B cell (primary cell): Measurements from ENCODE around the gene HOXD8. TPM values are rescaled to one million over a fixed set of nuclear protein-coding genes. Genes with fewer than 3 reads are reported as not detected.
A peak's percentile ranks its signal among the peaks of the same experiment; 100 is the strongest.

Experiments used
- ATAC-seq: fragments of 200-7000 bp; cut with Tn5 transposase; one replicate; pipeline ENCODE4 v1.10.0; 2021; ENCODE audit warnings: low read depth, mild to moderate bottlenecking, moderate number of reproducible peaks, moderate library complexity
- CTCF ChIA-PET: fragments of 350-600 bp; sonication (Branson Sonifier 250); formaldehyde crosslinking; loops from one replicate; lab custom pipeline; 2021; ENCODE audit warnings: antibody characterized with exemption, inconsistent platforms; lab: Charles Lee
- POLR2A ChIA-PET: fragments of 350-600 bp; sonication (Branson Sonifier 250); formaldehyde crosslinking; loops from one replicate; lab custom pipeline; 2021; ENCODE audit warnings: antibody characterized with exemption; lab: Charles Lee
- DNase-seq: peaks from one replicate; pipeline ENCODE4 v3.0.0; 2013
- H2AFZ ChIP-seq: 2 replicates; pipeline ENCODE4 v1.6.1; 2012; ENCODE audit warnings: mild to moderate bottlenecking, low read depth, low read length; ENCODE audit not compliant: insufficient read depth, poor library complexity, severe bottlenecking
- H3K27ac ChIP-seq, 2 donors: 1 replicate in 1 of 2; 2 replicates in 1 of 2; pipeline ENCODE4 v1.5.1; 2012 to 2013; ENCODE audit warnings: low read length in 2 of 2, mild to moderate bottlenecking in 2 of 2, moderate library complexity in 1 of 2
- H3K27me3 ChIP-seq, 4 experiments: fragments of 200-600 bp in 1 of 4; sonication (generic) in 1 of 4; replicated peaks in 1 of 4; 1 replicate in 2 of 4; 2 replicates in 2 of 4; pipeline versions ENCODE4 v1.6.1 to v1.7.0; 2013 to 2016; ENCODE audit warnings: low read length in 3 of 4, mild to moderate bottlenecking in 2 of 4, mixed read lengths in 1 of 4, moderate library complexity in 1 of 4; ENCODE audit not compliant: insufficient read depth in 4 of 4, control insufficient read depth in 3 of 4; ENCODE audit errors: control extremely low read depth in 1 of 4
- H3K36me3 ChIP-seq, 2 experiments: replicated peaks in 1 of 2; 1 replicate in 1 of 2; 2 replicates in 1 of 2; pipeline versions ENCODE4 v1.6.1 to v1.7.1; 2013; ENCODE audit warnings: low read length in 1 of 2; ENCODE audit not compliant: insufficient read depth in 2 of 2, control insufficient read depth in 1 of 2; ENCODE audit errors: control extremely low read depth in 1 of 2, extremely low read depth in 1 of 2
- H3K4me1 ChIP-seq, 2 donors: fragments of 200-600 bp in 1 of 2; sonication (generic) in 1 of 2; 1 replicate in 1 of 2; 2 replicates in 1 of 2; pipeline versions ENCODE4 v1.5.1 to v1.6.1; 2013 to 2017; ENCODE audit warnings: low read length in 2 of 2; ENCODE audit not compliant: control insufficient read depth in 2 of 2, insufficient read depth in 2 of 2
- H3K4me2 ChIP-seq: replicated peaks from 2 replicates; pipeline ENCODE3; 2012; ENCODE audit warnings: mild to moderate bottlenecking, low read depth, low read length; ENCODE audit not compliant: poor library complexity, severe bottlenecking
- H3K4me3 ChIP-seq, 5 experiments: fragments of 200-600 bp in 1 of 5; sonication (generic) in 1 of 5; 1 replicate in 3 of 5; 2 replicates in 2 of 5; pipeline versions ENCODE4 v1.5.1 to v1.7.0; 2011 to 2016; ENCODE audit warnings: low read length in 4 of 5, mild to moderate bottlenecking in 4 of 5, low read depth in 2 of 5, control low read depth in 1 of 5, moderate library complexity in 1 of 5; ENCODE audit not compliant: insufficient read depth in 1 of 5; ENCODE audit errors: control extremely low read depth in 1 of 5, extremely low read depth in 1 of 5
- H3K79me2 ChIP-seq: fragments of 200-600 bp; sonication (generic); one replicate; pipeline ENCODE4 v1.6.0; 2016; ENCODE audit warnings: low read length; ENCODE audit not compliant: control insufficient read depth, insufficient read depth
- H3K9ac ChIP-seq: fragments of 200-600 bp; sonication (generic); 2 replicates; pipeline ENCODE4 v1.6.1; 2017; ENCODE audit warnings: mild to moderate bottlenecking, low read length, moderate library complexity
- H3K9me3 ChIP-seq, 3 donors: one replicate each; pipeline versions ENCODE4 v1.6.1 to v1.7.1; 2013; ENCODE audit warnings: low read length in 2 of 3; ENCODE audit not compliant: control insufficient read depth in 2 of 3, insufficient read depth in 1 of 3; ENCODE audit errors: control extremely low read depth in 1 of 3
- H4K20me1 ChIP-seq: 2 replicates; pipeline ENCODE4 v1.6.0; 2012; ENCODE audit warnings: mild to moderate bottlenecking, low read length; ENCODE audit not compliant: insufficient read depth, control insufficient read depth, poor library complexity, severe bottlenecking
- H3K27ac Mint-ChIP-seq: one replicate; pipeline ENCODE4 v1.8.0; 2021; ENCODE audit warnings: mixed read lengths
- H3K27me3 Mint-ChIP-seq: one replicate; pipeline ENCODE4 v1.8.0; 2021; ENCODE audit warnings: mixed read lengths
- H3K4me1 Mint-ChIP-seq: one replicate; pipeline ENCODE4 v1.8.0; 2021; ENCODE audit warnings: mixed read lengths
- H3K4me3 Mint-ChIP-seq: one replicate; pipeline ENCODE4 v1.8.0; 2021; ENCODE audit warnings: mixed read lengths
- H3K9me3 Mint-ChIP-seq: one replicate; pipeline ENCODE4 v1.8.0; 2022; ENCODE audit warnings: mixed read lengths; ENCODE audit not compliant: insufficient read depth
- EZH2 ChIP-seq: IDR thresholded peaks from 2 replicates; pipeline ENCODE4 v1.6.1; 2012; ENCODE audit warnings: borderline replicate concordance, low read depth, mild to moderate bottlenecking, moderate library complexity, low read length; ENCODE audit not compliant: insufficient read depth, poor library complexity, severe bottlenecking
- WGBS: methylation state at CpG from one replicate; pipeline ENCODE4 v1.1.5; 2013; ENCODE audit warnings: missing lambda C conversion rate; ENCODE audit not compliant: insufficient coverage; 5-methylcytosine and 5-hydroxymethylcytosine counted together
- intact Hi-C: fragments of 100-400 bp; cut with micrococcal nuclease; formaldehyde crosslinking; loops from one replicate; pipeline ENCODE4 v1.10.0; 2022
- polyA plus RNA-seq: library from polyadenylated mRNA; depleted of rRNA; stranded (reverse); fragments of >200 nt; gene quantifications from 2 replicates; pipeline ENCODE4 v1.2.3, GENCODE V29; 2012
- total RNA-seq, 2 donors: library from RNA; stranded (reverse); fragments of 120-200 nt in 1 of 2; gene quantifications; 1 replicate in 1 of 2; 2 replicates in 1 of 2; pipeline versions ENCODE4 v1.2.3 to v1.2.4, GENCODE V29; 2013 to 2022
- TF ChIP-seq, protein P1 (sequence below): fragments of 200-600 bp; IDR thresholded peaks from one replicate; pipeline ENCODE4 v1.8.0; 2022; ENCODE audit warnings: antibody characterized with exemption, mild to moderate bottlenecking

The HOXD8 gene
- total and polyA plus RNA-seq, 2 donors (not counting 1 experiment from before 2014, with no cell fraction given), result not detected

DNA sequence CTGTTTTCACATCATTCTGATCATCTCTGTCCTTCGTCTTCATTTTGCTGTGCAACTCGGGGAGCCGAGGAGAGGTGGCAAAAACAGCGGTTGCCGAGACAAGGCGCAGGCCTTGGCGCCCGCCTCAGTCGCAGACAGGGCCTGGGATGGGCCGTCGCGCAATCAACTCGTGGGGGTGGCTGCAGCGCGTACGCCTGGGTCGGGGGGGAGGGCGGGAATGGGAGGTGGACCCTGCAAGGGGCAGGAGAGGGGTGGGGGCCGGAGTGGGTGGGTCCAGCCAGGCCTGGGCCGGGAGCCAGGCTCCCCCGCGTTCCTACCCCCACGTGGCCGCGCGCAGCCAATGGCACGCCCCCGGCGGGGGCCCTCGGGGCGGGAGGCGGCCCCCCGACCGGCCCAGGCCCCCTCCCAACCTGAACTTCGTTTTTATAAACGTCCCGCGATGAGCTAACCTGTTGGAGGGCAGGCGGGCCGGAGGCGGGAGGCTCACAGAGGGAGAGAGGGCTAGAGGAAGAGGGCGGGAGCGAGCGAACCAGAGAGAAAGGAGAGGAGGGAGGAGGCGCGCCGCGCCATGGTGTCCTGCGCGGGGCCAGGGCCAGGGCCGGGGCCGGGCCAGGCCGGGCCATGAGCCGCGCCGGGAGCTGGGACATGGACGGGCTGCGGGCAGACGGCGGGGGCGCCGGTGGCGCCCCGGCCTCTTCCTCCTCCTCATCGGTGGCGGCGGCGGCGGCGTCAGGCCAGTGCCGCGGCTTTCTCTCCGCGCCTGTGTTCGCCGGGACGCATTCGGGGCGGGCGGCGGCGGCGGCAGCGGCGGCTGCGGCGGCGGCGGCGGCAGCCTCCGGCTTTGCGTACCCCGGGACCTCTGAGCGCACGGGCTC is 37.0 kb upstream of the HOXD8 start, which contains the start of gene HOXD13:
Gene HOXD13, plus strand, starts transcription at position 452 of the 875 bp plus-strand sequence. Its CDS starts 170 bp downstream, at position 622.
- peak within 1 kb of the TSS; percentile 48 for H3K4me2 ChIP-seq
- 8% methylated on average over 73 of the region's 95 CpGs for WGBS
- ChIA-PET CTCF (no interaction called here), POLR2A (no interaction called here)
- TF ChIP-seq, protein P1, sequence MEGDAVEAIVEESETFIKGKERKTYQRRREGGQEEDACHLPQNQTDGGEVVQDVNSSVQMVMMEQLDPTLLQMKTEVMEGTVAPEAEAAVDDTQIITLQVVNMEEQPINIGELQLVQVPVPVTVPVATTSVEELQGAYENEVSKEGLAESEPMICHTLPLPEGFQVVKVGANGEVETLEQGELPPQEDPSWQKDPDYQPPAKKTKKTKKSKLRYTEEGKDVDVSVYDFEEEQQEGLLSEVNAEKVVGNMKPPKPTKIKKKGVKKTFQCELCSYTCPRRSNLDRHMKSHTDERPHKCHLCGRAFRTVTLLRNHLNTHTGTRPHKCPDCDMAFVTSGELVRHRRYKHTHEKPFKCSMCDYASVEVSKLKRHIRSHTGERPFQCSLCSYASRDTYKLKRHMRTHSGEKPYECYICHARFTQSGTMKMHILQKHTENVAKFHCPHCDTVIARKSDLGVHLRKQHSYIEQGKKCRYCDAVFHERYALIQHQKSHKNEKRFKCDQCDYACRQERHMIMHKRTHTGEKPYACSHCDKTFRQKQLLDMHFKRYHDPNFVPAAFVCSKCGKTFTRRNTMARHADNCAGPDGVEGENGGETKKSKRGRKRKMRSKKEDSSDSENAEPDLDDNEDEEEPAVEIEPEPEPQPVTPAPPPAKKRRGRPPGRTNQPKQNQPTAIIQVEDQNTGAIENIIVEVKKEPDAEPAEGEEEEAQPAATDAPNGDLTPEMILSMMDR, result no peak
- no peak for TF ChIP-seq EZH2
- H3K79me2 ChIP-seq, result no peaks in the 10 kb centered on the region
- H3K36me3 ChIP-seq, result no peaks in the 10 kb centered on the region
- ATAC-seq, result no peak
- H3K9me3 Mint-ChIP-seq, result peaks cover 3% of the 10 kb centered on the region
- H3K27me3 Mint-ChIP-seq, result peaks cover 81% of the 10 kb centered on the region
- no peak within 1 kb of the TSS for H2AFZ ChIP-seq
- H4K20me1 ChIP-seq, result no peaks in the 10 kb centered on the region
- peak within 1 kb of the TSS; percentile 4 for H3K4me3 Mint-ChIP-seq
- peaks cover 30% of the 10 kb centered on the region for H3K4me1 Mint-ChIP-seq
- DNase-seq, result peak; percentile 33
- peaks cover 0 to 89% (median 84%) of the 10 kb centered on the region in 4 experiments for H3K27me3 ChIP-seq
- peak within 1 kb of the TSS; percentile 71 for H3K27ac Mint-ChIP-seq
- intact Hi-C loops, result loop anchor here (10.0 kb wide), 1 partner anchor 1758 kb away; the partner anchor contains the start of gene SP9
- H3K4me1 ChIP-seq, result peaks cover 28 to 32% of the 10 kb centered on the region in 2 donors
- peaks cover 1 to 40% (median 8%) of the 10 kb centered on the region in 3 donors for H3K9me3 ChIP-seq
- no peak within 1 kb of the TSS for H3K27ac ChIP-seq
- H3K4me3 ChIP-seq, result no peak within 1 kb of the TSS
- H3K9ac ChIP-seq, result no peak within 1 kb of the TSS
